ENCODE measurements around the gene CHST15.

The CHST15 gene

GRCh38 chr10:124013916-124014315 is 79.5 kb downstream of the CHST15 start:
- no peak for DNase-seq (ENCODE audit: low read depth in 1 of 2, low spot score in 1 of 2)
- Histone ChIP-seq H3K27ac (replicated peaks) (no peak overlapping the region), H3K27me3 (ENCODE audit: insufficient read depth, poor library complexity, severe bottlenecking) (no peaks in the 10 kb centered on the region), H3K4me3 (replicated peaks; ENCODE audit: insufficient read depth, low read length) (no peak overlapping the region)
- TF ChIP-seq POLR2AphosphoS5 (IDR thresholded peaks at IDR 0.05; ENCODE audit: low read depth) (no peak), GABPA (IDR thresholded peaks at IDR 0.05; ENCODE audit: low read depth) (no peak), CTCF (IDR thresholded peaks at IDR 0.05; ENCODE audit: insufficient read depth, low read length) (no peak), SPI1 (IDR thresholded peaks at IDR 0.05; ENCODE audit: borderline replicate concordance, low read depth) (no peak), REST (IDR thresholded peaks at IDR 0.05; ENCODE audit: insufficient replicate concordance, low read depth) (no peak)

- Histone ChIP-seq H3K4me3 (replicated peaks; ENCODE audit: insufficient read depth, low read length) (no peak overlapping the region), H3K27ac (replicated peaks) (no peak overlapping the region), H3K27me3 (ENCODE audit: insufficient read depth, poor library complexity, severe bottlenecking) (no peaks in the 10 kb centered on the region)
- DNase-seq (ENCODE audit: low read depth in 1 of 2, low spot score in 1 of 2): no peak
- TF ChIP-seq REST (IDR thresholded peaks at IDR 0.05; ENCODE audit: insufficient replicate concordance, low read depth) (no peak), SPI1 (IDR thresholded peaks at IDR 0.05; ENCODE audit: borderline replicate concordance, low read depth) (no peak), POLR2AphosphoS5 (IDR thresholded peaks at IDR 0.05; ENCODE audit: low read depth) (no peak), CTCF (IDR thresholded peaks at IDR 0.05; ENCODE audit: insufficient read depth, low read length) (no peak), GABPA (IDR thresholded peaks at IDR 0.05; ENCODE audit: low read depth) (no peak)
Observed at GRCh38 chr10:124012991-124013390, 80.4 kb downstream of the CHST15 start.

- no peak for TF ChIP-seq CTCF (IDR thresholded peaks at IDR 0.05; ENCODE audit: insufficient read depth, low read length)
- no peak for TF ChIP-seq REST (IDR thresholded peaks at IDR 0.05; ENCODE audit: insufficient replicate concordance, low read depth)
- no peak for TF ChIP-seq POLR2AphosphoS5 (IDR thresholded peaks at IDR 0.05; ENCODE audit: low read depth)
- no peak for TF ChIP-seq SPI1 (IDR thresholded peaks at IDR 0.05; ENCODE audit: borderline replicate concordance, low read depth)
- no peak for TF ChIP-seq GABPA (IDR thresholded peaks at IDR 0.05; ENCODE audit: low read depth)
- DNase-seq (ENCODE audit: low read depth in 1 of 2, low spot score in 1 of 2): no peak
- H3K27ac ChIP-seq (replicated peaks): no peak overlapping the region
- H3K27me3 ChIP-seq (ENCODE audit: insufficient read depth, poor library complexity, severe bottlenecking): no peaks in the 10 kb centered on the region
- no peak overlapping the region for H3K4me3 ChIP-seq (replicated peaks; ENCODE audit: insufficient read depth, low read length)
Observed at GRCh38 chr10:124012583-124012982, 80.8 kb downstream of the CHST15 start.
